COLO829 (cell line): Measurements from ENCODE around the gene NACA2.

ENCODE experiments used
- DNase-seq: peaks from one replicate; pipeline ENCODE4 v3.0.0; 2012; ENCODE audit warnings: low spot score

The NACA2 gene

DNA sequence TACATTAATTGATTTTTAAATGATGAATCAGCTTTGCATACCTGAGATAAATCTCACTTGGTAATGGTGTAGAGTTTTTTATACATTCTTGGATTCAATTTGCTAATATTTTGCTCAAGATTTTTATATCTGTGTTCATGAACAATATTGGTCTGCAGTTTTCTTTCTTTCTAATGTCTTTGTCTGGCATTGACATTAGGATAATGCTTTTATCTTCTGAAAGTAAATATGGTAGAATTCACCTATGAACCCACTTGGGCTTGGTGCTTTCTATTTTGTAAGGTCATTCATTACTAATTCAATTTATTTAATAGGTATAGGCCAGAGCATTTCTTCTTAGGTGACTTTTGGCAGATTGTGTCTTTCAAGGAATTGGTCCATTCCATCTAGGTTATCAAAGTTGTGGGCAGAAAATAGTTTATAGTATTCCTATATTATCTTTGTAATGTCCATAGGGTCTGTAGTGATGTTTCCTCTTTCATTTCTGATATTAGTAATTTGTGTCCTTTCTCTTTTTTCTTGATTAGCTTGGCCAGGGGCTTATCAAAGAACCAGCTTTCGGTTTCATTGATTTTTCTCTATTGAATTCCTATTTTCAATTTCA lies 45.6 kb downstream of the NACA2 start:
- no peak for DNase-seq

DNA sequence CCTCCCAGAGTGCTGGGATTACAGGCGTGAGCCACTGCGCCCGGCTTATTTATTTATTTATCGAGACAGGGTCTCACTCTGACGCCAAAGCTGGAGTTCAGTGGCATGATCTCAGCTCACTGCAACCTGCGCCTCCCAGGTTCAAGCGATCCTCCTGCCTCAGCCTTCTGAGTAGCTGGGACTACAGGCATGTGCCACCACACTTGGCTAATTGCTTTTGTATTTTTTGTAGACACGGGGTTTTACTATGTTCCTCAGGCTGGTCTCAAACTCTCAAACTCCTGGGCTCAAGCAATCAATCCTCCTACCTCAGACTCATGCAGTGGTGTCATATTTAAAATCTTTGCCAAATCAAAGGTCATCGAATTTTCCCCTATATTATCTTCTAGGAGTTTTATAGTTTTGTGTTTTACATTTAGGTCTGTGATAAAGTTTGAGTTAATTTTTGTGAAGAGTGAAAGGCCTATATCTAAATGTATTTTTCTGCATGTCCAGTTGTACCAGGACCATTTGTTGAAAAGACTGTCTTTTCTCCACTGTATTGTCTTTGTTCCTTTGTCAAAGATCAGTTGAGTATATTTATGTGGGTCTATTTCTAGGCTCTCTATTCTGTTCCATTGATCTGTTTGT lies 47.1 kb downstream of the NACA2 start:
- no peak for DNase-seq

DNA sequence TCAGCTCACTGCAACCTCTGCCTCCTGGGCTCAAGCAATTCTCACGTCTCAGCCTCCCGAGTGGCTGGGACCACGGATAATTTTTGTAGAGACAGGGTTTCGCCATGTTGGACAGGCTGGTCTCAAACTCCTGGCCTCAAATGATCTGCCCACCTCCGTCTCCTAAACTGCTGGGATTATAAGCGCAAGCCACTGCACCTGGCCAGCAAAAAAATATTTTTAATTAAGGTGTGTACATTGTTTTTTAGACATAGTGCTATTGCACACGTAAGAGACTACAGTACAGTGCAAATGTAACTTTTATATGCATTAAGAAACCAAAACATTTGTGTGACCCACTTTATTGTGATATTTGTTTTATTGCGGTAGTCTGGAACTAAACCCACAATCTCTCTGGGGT lies 49.0 kb downstream of the NACA2 start:
- no peak for DNase-seq

DNA sequence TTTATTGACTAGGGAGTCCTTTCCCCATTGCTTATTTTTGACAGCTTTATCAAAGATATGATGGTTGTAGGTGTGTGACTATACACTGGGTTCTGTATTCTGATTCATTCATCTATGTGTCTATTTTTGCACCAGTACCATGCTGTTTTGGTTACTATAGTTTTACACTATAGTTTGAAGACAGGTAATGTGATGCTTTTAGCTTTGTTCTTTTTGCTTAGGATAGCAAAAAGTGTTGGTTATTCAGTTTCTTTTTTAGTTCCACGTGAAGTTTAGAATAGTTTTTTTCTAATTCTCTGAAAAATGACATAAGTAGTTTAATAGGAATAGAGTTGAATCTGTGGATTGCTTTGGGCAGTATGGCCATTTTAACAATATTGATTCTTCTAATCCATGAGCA lies 50.1 kb downstream of the NACA2 start:
- DNase-seq, result no peak
